Measurements from ENCODE around the gene CARD19. TPM values are rescaled to one million over a fixed set of nuclear protein-coding genes. Genes with fewer than 3 reads are reported as not detected.

CARD19 gene
- total and polyA plus RNA-seq, 2 of the 8 experiments (the other 6 are each of a cell fraction or from before 2014, with no cell fraction given) = 21.2 to 112 TPM

DNA sequence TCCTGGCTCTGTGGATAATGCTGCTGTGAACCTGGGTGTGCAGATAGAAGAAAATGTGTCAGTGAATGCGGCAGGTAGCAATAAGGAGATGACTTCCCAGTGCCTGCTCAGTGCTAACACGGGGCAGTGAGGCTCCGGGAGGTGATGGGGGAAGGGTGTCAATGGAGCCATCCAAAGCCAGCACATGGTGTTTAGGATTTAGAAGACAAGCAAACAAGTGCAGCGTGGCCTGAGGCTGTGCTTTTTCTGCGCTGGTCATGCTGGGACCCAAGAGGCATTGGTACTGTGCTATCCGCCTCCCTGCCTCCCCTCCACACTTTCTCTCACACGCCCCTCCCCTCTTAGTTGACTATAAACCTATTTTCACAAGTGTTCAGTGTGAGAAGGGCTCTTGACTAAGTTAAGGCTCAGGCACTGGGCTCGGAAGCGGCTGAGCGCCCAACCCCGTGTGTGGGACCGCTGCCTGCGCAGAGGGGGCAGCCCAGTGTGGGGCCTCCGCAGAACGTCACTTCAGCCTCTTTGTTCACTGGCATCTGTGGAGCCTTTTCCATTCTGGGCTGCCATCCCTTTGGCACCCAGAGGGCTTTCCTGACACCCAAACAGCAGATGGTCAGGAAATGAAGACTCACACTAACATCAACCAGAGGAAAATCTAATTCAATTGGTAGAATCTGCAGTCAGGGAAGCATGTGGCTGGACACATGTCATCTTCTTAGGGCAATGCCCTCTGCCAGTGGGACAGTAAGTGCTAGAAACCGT, 59.9 kb downstream of the CARD19 start (continued):
- TF ChIP-seq CHD1 (IDR thresholded peaks at IDR 0.05; ENCODE audit: low read depth, low read length) (no peak), BCL11A (IDR thresholded peaks at IDR 0.05; ENCODE audit: low read depth in 2 of 2, low read length in 2 of 2) (no peak), TAF1 (IDR thresholded peaks at IDR 0.05; ENCODE audit: low read depth, low read length) (no peak)
- TF ChIP-seq, protein P1, sequence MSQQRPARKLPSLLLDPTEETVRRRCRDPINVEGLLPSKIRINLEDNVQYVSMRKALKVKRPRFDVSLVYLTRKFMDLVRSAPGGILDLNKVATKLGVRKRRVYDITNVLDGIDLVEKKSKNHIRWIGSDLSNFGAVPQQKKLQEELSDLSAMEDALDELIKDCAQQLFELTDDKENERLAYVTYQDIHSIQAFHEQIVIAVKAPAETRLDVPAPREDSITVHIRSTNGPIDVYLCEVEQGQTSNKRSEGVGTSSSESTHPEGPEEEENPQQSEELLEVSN (IDR thresholded peaks at IDR 0.05) = no peak

Measured in H1 (cell line).